Muscle of back (tissue), 11 donors: ENCODE measurements around the gene CASP12. TPM values are rescaled to one million over a fixed set of nuclear protein-coding genes. Genes with fewer than 3 reads are reported as not detected.
A peak's percentile ranks its signal among the peaks of the same experiment; 100 is the strongest.

ENCODE experiments used
- DNase-seq, 3 donors: peaks; one replicate each; pipeline versions ENCODE4 v3.0.0 to v3.0.0-alpha.2; 2013
- polyA plus RNA-seq, 10 donors: library from polyadenylated mRNA; unstranded; fragments of 120-200 nt; gene quantifications; one replicate each; pipeline ENCODE4 v1.2.1, GENCODE V29; 2013; ENCODE audit not compliant: insufficient read length in 10 of 10

CASP12 gene
- polyA plus RNA-seq, 10 donors: 0.16 to 0.62 (median 0.37) TPM; not detected in 1

DNA sequence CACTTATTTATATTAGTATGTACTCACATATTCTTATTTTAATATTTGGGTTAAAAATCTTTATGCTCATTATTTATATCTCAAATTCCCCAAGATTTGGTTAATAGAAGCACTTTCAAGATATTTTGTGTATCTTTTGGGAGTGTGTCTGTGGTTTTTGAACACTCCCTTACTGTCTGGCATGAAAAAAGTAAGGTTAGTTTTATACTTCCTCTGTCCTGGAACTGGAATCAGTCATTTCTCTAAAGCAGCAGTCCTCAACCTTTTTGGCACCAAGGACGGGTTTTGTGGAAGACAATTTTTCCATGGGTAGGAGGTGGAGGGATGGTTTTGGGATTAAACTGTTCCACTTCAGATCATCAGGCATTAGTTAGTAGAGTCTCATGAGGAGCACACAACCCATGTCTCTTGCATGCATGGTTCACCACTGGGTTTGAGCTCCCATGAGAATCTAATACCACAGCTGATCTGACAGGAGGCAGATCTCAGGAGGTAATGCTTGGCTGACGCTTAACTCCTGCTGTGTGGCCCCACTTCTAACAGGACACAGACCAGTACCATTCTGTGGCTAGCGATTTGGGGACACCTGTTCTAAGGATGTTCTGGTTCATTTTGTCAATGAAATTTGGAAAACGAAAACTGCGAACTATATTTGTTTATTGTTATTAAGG is 60.2 kb downstream of the CASP12 start:
- DNase-seq: no peak

DNA sequence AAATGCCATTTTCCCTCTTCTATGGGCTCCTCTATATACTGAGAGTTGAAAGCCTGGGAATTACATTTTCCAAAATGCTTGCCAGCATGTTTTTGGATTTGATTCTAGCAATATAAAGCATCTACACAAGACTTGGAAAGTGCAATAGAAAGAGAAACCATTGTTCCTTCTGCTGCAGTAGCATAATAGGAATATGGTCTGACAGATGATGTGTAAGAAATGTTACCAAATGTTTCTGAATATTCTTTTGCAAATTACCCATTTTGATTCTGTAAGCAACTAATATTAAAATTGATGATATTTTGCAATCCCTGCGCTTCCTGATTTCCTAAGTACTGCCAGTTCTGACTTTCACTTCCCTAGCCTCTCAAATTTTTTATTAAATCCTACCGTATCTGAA is 61.6 kb downstream of the CASP12 start:
- peak; percentile 23 to 67 (median 33) for DNase-seq

Other genes starting within 250 kb of the CASP12 start
- 10 to 100 TPM; 19.7 to 40.3 (median 30.7) TPM for gene CASP4, start 70.1 kb upstream of the CASP12 start, polyA plus RNA-seq
- gene CASP5, start 124.7 kb upstream of the CASP12 start, polyA plus RNA-seq: under 1 TPM in 3 of 10 donors, not detected in 7; 0.27 to 0.79 (median 0.42) TPM
- 10 to 100 TPM in 5 of 10 donors, 1 to 10 TPM in 5; 7.9 to 19.2 (median 9.9) TPM for gene CASP1, start 136.7 kb upstream of the CASP12 start, polyA plus RNA-seq
- 10 to 100 TPM in 7 of 10 donors, 1 to 10 TPM in 3; 7.9 to 20.4 (median 12.2) TPM for gene CARD16, start 146.9 kb upstream of the CASP12 start, polyA plus RNA-seq
- under 1 TPM in 1 of 10 donors, not detected in 9; 0.91 TPM for gene CARD18, start 241.3 kb upstream of the CASP12 start, polyA plus RNA-seq